Smooth muscle cell of the brain vasculature (primary cell): ENCODE measurements around the gene SFMBT2.
"Not testable (repeated sequence)": the region's sequence is repeated elsewhere in the genome, so short reads cannot be mapped to it uniquely, and the experiment has no call there.

Source experiments
- DNase-seq: peaks from one replicate; pipeline ENCODE4 v3.0.0-alpha.2; 2012; ENCODE audit warnings: low read depth, low spot score

The SFMBT2 gene

GRCh38 chr10:7401782-7402181 lies 9.1 kb downstream of the SFMBT2 start:
- no peak for DNase-seq

GRCh38 chr10:7401156-7401555 lies 9.7 kb downstream of the SFMBT2 start:
- DNase-seq = no peak

DNA sequence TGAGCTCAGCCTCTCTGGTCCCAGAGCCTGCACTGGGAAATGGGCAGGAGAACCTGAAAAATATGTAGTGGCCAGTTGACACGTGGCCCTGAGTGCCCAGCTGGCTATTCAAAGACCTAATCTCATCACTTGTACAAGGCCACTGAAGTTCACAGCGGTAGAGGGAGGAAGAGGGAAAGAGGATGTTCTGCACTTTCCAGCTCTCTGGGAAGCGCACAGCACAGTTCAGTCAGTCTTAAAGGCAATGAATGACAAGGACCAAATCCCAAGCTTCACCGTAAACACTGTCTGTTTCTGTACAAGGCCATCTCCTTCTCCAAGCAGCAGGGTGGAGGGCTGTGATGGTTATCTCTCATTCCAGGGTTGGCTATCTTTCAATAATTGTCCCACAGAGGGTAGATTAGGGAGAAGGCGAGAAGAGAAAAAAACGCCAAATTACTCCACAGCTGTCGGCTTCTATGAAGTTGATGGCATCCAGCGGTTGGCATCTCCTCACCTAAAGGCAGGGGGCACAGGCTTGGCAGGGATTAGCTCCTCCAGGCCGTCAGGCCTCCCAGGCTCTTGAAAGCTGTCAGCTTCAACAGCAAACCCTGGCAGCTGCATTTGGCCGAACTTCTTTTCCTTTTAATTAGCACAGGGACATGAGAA lies 10.6 kb downstream of the SFMBT2 start:
- no peak for DNase-seq

DNA sequence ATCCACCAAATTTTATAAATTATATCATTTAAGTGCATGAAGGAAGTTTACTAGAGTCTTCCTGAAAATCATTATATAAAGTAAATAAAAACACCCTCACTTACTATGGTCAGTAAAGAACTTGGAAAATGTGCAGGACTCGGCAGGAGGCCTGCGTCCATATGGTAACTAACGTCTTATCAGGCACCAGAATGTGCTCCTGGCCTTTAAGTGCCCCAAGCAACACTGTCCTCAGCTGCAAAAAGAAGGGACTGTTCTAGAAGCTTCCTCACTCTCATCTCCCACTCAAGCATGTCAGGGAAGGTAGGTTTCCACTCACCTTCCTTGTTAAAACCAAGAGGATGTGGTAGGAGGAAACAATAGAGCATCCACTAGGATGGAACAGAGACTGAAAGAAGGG lies 11.3 kb downstream of the SFMBT2 start:
- DNase-seq = no peak

- no peak for DNase-seq
These were observed 13.5 kb downstream of the SFMBT2 start for GRCh38 chr10:7397049-7398035.

GRCh38 chr10:7392301-7392700 lies 18.5 kb downstream of the SFMBT2 start:
- DNase-seq = not testable (repeated sequence)

DNA sequence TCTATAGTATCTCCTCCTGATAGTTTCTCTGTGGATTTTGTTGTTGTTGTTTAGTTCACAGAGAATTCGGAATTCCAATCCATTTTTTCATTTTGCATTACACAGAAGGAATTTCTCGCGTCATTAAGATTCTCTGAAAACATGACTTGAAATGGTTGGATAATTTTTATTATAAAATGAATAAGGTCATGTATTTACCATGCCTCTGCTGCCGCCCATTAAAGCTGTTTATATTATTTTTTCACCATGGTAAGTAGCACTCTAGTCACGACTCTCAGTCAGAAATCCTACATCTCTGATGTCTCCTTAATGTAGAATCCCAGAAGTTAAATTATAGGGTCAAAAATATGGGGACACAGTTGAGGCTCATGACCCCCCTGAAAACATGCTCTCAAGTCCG lies 19.1 kb downstream of the SFMBT2 start:
- DNase-seq = no peak

DNA sequence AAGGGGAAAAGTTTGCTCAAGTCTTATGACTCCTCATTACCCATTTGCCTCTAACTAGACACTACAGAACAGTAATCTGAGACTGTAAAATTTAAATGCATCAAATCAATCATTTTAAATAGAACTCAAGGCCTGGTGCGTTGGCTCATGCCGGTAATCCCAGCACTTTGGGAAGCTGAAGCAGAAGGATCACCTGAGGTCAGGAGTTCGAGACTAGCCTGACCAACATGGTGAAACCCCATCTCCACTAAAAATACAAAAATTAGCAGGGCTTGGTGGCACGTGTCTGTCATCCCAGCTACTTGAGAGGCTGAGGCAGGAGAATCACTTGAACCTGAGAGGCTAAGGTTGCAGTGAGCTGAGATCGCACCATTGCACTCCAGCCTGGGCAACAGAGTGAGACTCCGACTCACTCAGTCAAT lies 20.1 kb downstream of the SFMBT2 start:
- not testable (repeated sequence) for DNase-seq

- no peak for DNase-seq
These were observed 21.0 kb downstream of the SFMBT2 start for GRCh38 chr10:7389844-7390243.

- no peak for DNase-seq
These were observed 21.5 kb downstream of the SFMBT2 start for GRCh38 chr10:7389346-7389745.

GRCh38 chr10:7388602-7389001 lies 22.2 kb downstream of the SFMBT2 start:
- DNase-seq = no peak

DNA sequence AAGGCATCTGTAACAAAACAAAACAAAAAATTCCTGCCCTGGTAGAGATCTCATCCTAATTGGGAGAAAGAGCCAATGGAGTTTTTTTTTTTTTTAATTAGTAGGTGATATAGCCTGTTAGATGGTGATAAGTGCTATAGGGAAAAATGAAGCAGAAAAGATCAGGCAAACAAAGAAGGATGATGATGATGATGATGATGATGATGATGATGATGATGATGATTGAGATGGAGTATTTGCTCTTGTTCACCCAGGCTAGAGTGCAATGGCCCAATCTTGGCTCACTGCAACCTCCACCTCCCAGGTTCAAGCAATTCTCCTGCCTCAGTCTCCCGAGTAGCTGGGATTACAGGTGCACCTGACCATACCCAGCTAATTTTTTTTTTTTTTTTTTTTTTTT lies 22.7 kb downstream of the SFMBT2 start:
- not testable (repeated sequence) for DNase-seq

DNA sequence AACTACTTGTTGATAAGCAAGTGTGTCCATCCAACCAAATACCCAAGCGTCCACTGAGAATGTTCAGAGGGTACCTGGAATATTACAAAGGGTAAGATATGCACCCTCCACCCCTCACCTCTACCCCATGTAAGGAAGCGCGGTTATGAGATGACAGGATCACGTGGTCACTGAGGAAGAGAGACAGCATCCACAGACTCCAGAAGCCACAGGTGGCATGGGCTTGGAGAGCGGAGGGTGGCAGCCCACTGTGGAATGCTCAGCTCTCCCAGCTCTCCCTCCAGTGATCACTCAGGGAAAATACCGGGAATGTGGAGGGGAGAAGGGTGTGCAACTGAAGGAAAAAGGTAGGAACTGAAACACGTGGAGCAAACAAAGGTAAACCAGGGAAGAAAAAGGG lies 25.7 kb downstream of the SFMBT2 start:
- no peak for DNase-seq

DNA sequence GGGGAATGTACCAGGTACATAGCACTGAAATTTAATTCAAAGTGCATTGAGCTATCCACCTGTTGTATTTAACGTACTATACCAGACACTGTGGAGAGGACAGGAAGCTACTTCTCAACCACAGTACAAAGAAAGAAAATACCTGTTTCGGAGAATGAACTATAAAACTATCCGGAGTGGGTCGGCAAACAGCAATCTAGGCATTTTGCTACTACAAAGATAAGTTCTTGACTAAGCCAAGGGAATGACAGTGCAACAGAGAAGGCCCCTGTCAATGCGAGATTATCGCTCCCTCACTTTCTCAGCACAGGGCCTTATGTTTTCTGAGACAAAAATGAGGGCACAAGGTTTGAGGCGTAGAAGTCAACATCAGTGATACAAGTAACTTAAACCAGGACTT lies 27.4 kb downstream of the SFMBT2 start:
- no peak for DNase-seq

DNA sequence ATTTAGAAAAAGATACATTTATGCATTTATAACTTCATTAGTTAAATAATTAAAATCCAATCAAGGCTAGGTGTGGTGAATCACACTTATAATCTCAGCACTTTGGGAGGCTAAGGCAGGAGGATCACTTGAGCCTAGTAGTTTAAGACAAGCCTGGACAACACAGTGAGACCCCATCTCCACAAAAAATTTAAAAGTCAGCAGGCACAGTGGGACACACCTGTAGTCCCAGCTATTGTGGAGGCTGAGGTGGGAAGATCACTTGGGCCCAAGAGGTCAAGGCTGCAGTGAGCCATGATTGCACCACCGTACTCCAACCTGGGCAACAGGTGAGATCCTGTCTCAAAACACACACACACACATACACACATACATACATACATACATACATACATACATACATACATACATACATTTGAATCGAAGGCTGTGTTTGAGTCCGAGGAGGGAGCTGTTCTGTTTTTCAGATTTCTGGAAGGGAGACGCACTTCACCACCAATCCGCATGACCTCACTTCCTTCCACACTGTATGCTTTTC lies 30.1 kb downstream of the SFMBT2 start:
- no peak for DNase-seq

DNA sequence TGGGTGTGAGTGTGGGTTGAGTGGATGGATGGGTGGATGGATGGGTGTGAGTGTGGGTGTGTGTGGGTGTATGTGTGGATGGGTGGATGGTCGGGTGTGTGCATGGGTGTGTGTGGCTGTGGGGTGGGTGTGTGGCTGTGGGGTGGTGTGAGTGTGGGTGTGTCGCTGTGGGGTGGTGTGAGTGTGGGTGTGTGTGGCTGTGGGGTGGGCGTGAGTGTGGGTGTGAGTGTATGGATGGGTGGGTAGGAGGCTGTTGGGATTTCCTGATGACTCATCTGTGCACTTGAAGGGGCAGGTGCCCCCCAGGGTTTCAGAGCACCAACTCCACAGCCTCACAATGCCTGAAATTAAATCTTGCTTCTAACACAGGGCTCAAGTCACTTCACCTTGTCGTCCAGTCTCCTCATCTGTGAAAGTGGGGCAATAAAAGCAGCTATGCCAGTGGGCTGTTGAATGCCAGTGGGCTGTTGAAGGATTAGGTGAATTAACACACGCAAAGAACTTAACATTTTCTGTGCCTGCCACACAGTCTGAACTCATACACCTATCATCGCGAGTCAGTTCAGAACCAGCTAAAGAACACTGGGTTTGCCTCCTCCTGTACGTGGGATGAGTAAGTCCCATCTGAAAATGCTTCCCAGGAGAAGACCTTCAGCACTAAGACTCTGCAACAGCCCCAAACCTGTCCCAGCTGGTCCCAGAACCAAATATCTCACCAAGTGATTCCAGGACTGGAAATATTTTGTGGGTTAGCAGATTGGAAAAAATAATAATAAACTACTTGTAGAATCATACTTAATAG lies 32.0 kb downstream of the SFMBT2 start:
- no peak for DNase-seq

DNA sequence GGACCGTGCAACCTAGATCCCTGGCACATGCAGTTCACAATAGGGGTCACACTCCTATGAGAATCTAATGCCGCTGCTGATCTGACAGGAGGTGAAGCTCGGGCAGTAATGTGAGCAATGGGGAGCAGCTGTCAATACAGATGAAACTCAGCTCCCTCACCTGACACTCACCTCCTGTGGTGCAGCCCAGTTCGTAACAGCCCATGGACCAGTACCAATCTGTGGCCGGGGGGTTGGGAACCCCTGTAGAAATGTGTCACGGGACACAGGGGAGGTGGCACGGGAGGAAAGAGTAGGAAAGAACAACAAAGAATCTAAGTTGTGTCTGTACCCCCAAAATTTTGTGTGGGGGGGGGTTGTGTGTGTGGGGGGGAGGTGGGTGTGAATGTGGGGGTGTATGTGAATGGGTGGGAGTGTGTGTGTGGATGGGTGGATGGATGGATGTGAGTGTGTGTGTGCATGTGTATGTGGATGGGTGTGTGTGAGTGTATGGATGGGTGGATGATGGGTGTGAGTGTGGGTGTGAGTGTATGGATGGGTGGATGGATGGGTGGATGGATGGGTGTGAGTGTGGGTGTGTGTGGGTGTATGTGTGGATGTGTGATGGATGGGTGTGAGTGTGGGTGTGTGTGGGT lies 33.1 kb downstream of the SFMBT2 start:
- no peak for DNase-seq

- no peak for DNase-seq
These were observed 36.0 kb downstream of the SFMBT2 start for GRCh38 chr10:7374795-7375194.

DNA sequence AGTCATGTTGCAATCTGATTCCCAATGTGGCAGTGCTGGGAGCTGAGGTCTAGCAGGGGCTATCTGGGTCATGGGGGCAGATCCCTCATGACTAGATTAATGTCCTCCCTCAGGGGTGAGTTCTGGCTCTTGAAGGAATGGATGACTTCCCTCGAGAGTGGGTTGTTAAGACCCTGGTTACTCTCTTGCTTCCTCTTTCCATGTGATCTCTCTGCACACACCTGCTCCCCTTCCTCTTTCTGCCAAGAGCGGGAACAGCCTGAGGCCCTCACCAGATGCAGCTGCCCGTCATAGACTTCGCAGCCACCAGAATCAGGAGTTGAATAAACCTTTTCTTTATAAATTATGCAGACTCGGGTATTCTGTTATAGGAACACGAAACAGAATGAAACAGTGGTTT lies 37.8 kb downstream of the SFMBT2 start:
- DNase-seq = no peak

DNA sequence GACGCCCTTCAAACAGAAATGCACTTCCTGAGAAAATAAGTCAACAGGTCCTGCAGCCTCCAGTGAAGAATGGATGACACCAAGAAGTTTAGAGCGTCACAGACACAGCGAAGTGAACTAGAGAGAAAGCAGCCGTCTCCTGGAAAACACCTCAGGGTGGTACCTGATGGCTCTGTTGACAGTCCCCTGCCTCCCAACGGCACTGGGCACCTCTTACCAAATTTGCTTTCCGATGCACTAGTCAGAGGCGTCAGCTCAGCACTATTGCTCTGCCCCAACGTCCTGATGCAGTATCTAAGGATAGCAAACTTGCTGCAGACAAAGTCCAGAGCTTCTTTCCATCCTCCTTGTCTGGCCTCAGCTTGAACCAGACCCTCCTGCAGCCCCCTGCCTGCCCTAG lies 38.3 kb downstream of the SFMBT2 start:
- no peak for DNase-seq

GRCh38 chr10:7370511-7370910 lies 40.3 kb downstream of the SFMBT2 start:
- DNase-seq = no peak
